ENCODE results near the gene RBBP9. TPM values are rescaled to one million over a fixed set of nuclear protein-coding genes. Genes with fewer than 3 reads are reported as not detected.

The RBBP9 gene
- total RNA-seq, 1 experiment from 2014 or later, result 11.1 TPM

DNA sequence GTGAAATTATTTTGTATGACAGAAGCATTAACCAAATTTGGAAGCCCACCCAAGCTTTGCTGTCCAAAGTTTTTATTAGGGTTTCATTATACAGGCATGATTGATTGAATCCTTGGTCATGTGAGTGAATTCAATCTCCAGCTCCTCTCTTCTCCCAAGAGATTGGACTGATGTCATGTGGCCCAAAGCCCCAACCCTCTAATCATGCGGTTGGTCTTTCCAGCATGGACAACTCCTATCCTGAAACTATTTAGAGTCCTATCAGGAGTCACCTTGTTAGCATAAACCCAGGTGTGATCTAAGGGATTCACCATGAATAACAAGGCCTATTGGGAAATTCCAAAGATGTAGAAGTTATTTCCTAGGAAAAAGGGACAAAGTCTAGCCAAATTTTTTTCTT is 19.2 kb downstream of the RBBP9 start:
- Histone ChIP-seq H3K4me3 (ENCODE audit: low read depth in 2 of 2, low read length in 2 of 2) (no peak overlapping the region), H3K27ac (ENCODE audit: low read length) (no peak overlapping the region), H3K27me3 (ENCODE audit: control insufficient read depth, insufficient read depth, low read length) (no peaks in the 10 kb centered on the region), H3K9me3 (ENCODE audit: control insufficient read depth, insufficient read depth, low read depth, low read length) (no peaks in the 10 kb centered on the region), H3K4me1 (ENCODE audit: control insufficient read depth, insufficient read depth, low read length) (no peaks in the 10 kb centered on the region), H3K36me3 (ENCODE audit: control insufficient read depth, insufficient read depth, low read length) (peaks cover 31% of the 10 kb centered on the region)
- TF ChIP-seq, protein P1, sequence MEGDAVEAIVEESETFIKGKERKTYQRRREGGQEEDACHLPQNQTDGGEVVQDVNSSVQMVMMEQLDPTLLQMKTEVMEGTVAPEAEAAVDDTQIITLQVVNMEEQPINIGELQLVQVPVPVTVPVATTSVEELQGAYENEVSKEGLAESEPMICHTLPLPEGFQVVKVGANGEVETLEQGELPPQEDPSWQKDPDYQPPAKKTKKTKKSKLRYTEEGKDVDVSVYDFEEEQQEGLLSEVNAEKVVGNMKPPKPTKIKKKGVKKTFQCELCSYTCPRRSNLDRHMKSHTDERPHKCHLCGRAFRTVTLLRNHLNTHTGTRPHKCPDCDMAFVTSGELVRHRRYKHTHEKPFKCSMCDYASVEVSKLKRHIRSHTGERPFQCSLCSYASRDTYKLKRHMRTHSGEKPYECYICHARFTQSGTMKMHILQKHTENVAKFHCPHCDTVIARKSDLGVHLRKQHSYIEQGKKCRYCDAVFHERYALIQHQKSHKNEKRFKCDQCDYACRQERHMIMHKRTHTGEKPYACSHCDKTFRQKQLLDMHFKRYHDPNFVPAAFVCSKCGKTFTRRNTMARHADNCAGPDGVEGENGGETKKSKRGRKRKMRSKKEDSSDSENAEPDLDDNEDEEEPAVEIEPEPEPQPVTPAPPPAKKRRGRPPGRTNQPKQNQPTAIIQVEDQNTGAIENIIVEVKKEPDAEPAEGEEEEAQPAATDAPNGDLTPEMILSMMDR (IDR thresholded peaks at IDR 0.05), result no peak
- TF ChIP-seq, protein P2, sequence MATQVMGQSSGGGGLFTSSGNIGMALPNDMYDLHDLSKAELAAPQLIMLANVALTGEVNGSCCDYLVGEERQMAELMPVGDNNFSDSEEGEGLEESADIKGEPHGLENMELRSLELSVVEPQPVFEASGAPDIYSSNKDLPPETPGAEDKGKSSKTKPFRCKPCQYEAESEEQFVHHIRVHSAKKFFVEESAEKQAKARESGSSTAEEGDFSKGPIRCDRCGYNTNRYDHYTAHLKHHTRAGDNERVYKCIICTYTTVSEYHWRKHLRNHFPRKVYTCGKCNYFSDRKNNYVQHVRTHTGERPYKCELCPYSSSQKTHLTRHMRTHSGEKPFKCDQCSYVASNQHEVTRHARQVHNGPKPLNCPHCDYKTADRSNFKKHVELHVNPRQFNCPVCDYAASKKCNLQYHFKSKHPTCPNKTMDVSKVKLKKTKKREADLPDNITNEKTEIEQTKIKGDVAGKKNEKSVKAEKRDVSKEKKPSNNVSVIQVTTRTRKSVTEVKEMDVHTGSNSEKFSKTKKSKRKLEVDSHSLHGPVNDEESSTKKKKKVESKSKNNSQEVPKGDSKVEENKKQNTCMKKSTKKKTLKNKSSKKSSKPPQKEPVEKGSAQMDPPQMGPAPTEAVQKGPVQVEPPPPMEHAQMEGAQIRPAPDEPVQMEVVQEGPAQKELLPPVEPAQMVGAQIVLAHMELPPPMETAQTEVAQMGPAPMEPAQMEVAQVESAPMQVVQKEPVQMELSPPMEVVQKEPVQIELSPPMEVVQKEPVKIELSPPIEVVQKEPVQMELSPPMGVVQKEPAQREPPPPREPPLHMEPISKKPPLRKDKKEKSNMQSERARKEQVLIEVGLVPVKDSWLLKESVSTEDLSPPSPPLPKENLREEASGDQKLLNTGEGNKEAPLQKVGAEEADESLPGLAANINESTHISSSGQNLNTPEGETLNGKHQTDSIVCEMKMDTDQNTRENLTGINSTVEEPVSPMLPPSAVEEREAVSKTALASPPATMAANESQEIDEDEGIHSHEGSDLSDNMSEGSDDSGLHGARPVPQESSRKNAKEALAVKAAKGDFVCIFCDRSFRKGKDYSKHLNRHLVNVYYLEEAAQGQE (IDR thresholded peaks at IDR 0.05; ENCODE audit: insufficient read depth in 1 of 2, low read depth in 2 of 2, low read length in 1 of 2), result no peak
- TF ChIP-seq SIN3A (IDR thresholded peaks at IDR 0.05; ENCODE audit: borderline replicate concordance, insufficient read depth, low read depth, low read length) (no peak), TCF7L2 (IDR thresholded peaks at IDR 0.05; ENCODE audit: low read depth, low read length) (no peak)
- intact Hi-C loops (cut with micrococcal nuclease; ENCODE audit: unreplicated experiment), result no loop called here
- ChIA-PET CTCF (no interaction called here), POLR2A (no interaction called here)
- ATAC-seq, result no peak
- no TSS peak for BruUV-seq (replicated peaks)
- no peak for DNase-seq (ENCODE audit: low read depth, low spot score)
- in situ Hi-C loops (cut with HindIII; ENCODE audit: low pct_unique_long_range_greater_than_20kb, low sequenced_read_pairs), result no loop called here

- H3K4me1 ChIP-seq (ENCODE audit: control insufficient read depth, insufficient read depth, low read length), result no peaks in the 10 kb centered on the region
- TF ChIP-seq POLR2AphosphoS5 (IDR thresholded peaks at IDR 0.05; ENCODE audit: low read depth, low read length) (no peak), TCF7L2 (IDR thresholded peaks at IDR 0.05; ENCODE audit: low read depth, low read length) (no peak), SIN3A (IDR thresholded peaks at IDR 0.05; ENCODE audit: borderline replicate concordance, insufficient read depth, low read depth, low read length) (no peak)
- TF ChIP-seq, protein P1 (IDR thresholded peaks at IDR 0.05), result no peak
- TF ChIP-seq, protein P2 (IDR thresholded peaks at IDR 0.05; ENCODE audit: insufficient read depth in 1 of 2, low read depth in 2 of 2, low read length in 1 of 2), result no peak
- H3K27me3 ChIP-seq (ENCODE audit: control insufficient read depth, insufficient read depth, low read length), result no peaks in the 10 kb centered on the region
- H3K27ac ChIP-seq (ENCODE audit: low read length), result no peak overlapping the region
- ATAC-seq (no peak), DNase-seq (ENCODE audit: low read depth, low spot score) (no peak)
- POLR2A ChIA-PET, result interaction anchor here (0.6 kb wide), 1 partner anchor 57 kb away, joined by 5 read pairs; no protein-coding TSS in a partner anchor
- no TSS peak for BruUV-seq (replicated peaks)
- in situ Hi-C loops (cut with HindIII; ENCODE audit: low pct_unique_long_range_greater_than_20kb, low sequenced_read_pairs), result no loop called here
- no peak overlapping the region for H3K4me3 ChIP-seq (ENCODE audit: low read depth in 2 of 2, low read length in 2 of 2)
- CTCF ChIA-PET, result no interaction called here
- intact Hi-C loops (cut with micrococcal nuclease; ENCODE audit: unreplicated experiment), result no loop called here
- H3K9me3 ChIP-seq (ENCODE audit: control insufficient read depth, insufficient read depth, low read depth, low read length), result no peaks in the 10 kb centered on the region
- peaks cover 29% of the 10 kb centered on the region for H3K36me3 ChIP-seq (ENCODE audit: control insufficient read depth, insufficient read depth, low read length)
These were observed 19.8 kb downstream of the RBBP9 start for GRCh38 chr20:18477218-18477617.
